OCI-LY1 (cell line): ENCODE results near the gene CUEDC1.

Experiments
- CTCF ChIP-seq: fragments of 200-600 bp; sonication (generic), shearing (Covaris generic); IDR thresholded peaks from 2 replicates; pipeline ENCODE4 v1.5.1; 2017; ENCODE audit warnings: mild to moderate bottlenecking, antibody characterized with exemption, low read length, moderate library complexity, mixed read lengths
- EZH2 ChIP-seq: fragments of 200-600 bp; sonication (generic), shearing (Covaris generic); IDR thresholded peaks from 2 replicates; pipeline ENCODE4 v1.8.0; 2017; ENCODE audit warnings: borderline replicate concordance, mixed run types, mild to moderate bottlenecking, antibody characterized with exemption, low read length, moderate library complexity, mixed read lengths

- TF ChIP-seq CTCF: no peak
- TF ChIP-seq EZH2: no peak
These were observed 15.5 kb upstream of the CUEDC1 start for GRCh38 chr17:57970710-57971109.
